Choroid plexus epithelial cell (primary cell): ENCODE measurements around the gene EPS8L2.

Experiments used
- DNase-seq: peaks from one replicate; pipeline ENCODE4 v3.0.0-alpha.2; 2010; ENCODE audit warnings: low read depth
- H3K4me3 ChIP-seq: 2 replicates; pipeline ENCODE4 v1.5.1; 2011; ENCODE audit warnings: low read depth, mild to moderate bottlenecking, control low read depth, low read length, moderate library complexity
- CTCF ChIP-seq: conservative IDR thresholded peaks from 2 replicates; pipeline ENCODE4 v1.5.1; 2011; ENCODE audit warnings: low read depth, mild to moderate bottlenecking, control low read depth, inconsistent platforms, low read length, moderate library complexity

EPS8L2 gene

DNA sequence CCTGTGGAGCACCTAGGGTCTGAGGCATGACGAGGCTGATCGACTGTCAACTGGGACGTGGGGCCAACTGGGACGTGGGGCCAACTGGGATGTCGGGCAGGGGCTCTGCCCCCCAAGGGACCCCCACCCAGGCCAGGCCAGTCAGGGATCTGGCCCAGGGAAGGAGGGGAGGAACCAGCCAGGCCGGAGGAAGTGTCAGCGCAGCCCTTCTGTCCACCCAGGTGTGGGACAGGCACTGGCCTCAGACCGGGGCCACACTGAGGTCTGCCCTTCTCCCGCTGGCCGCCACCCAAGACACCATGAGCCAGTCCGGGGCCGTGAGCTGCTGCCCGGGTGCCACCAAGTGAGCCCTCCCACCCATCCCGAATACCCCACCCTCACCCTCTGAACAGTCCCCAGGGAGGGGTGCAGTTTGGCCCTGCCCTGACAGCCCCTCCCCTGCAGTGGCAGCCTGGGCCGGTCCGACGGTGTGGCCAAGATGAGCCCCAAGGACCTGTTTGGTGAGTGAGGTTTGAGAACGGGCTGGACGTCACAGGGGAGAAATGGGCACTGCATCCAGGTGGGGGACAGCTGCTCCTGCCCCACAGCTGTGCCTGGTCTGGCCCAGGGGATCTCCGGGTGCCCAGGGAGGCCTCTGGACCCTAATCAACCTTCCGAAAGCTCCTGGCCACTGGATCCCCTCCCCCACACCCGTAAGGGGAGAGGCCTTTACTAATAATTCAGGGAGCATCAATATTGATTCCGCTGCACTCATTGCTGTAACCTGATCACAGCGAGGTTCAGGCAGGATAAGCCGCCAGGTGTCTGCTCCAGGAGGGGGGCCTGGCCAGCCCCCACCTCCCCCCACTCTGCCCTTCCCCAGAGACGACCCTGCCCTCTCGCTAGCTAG is 3.3 kb downstream of the EPS8L2 start:
- no peak for TF ChIP-seq CTCF
- no peak overlapping the region for H3K4me3 ChIP-seq
- no peak for DNase-seq

GRCh38 chr11:714436-714835 is 8.4 kb downstream of the EPS8L2 start:
- TF ChIP-seq CTCF: no peak
- H3K4me3 ChIP-seq: no peak overlapping the region
- no peak for DNase-seq

DNA sequence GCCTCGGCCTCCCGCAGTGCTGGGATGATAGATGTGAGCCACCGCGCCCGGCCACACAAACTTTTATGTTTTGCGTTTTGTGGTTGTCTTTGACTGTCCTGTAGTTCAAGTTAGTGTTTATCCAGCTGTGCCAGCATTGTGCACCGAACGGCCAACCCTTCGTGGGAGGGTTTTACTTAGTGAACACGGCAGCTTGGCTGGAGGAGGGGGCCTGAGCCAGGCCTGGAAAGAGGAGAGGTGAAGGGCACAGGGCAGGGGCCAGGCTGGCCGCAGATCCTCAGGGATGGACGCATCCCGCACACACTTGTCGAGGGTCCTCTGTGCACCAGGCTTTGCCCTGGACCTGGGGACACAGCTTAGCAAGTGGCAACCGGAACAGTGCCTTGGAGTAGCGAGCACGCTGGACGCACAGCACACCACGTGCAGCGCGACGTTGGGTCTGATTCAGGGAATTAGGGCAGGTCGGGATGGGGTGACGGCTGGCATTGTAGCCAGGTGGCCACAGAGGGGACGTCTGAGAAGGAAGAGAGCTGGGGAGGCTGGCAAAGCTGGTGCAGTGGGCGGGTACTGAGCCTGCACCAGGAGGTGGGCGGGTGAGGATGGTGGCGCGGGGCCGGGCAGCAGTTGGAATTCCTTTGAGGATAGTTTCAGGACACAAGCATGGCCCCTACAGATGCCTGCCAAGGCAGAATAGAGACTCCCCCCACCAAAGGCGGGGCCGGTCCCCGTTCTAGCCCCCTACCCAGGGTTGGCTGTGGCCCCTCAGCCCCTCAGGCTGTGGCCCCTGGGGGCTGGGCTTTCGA is 13.4 kb downstream of the EPS8L2 start:
- H3K4me3 ChIP-seq: no peak overlapping the region
- no peak for DNase-seq
- TF ChIP-seq CTCF: no peak

- DNase-seq: no peak
- no peak overlapping the region for H3K4me3 ChIP-seq
- no peak for TF ChIP-seq CTCF
Measured at GRCh38 chr11:720017-720641, 14.1 kb downstream of the EPS8L2 start.

DNA sequence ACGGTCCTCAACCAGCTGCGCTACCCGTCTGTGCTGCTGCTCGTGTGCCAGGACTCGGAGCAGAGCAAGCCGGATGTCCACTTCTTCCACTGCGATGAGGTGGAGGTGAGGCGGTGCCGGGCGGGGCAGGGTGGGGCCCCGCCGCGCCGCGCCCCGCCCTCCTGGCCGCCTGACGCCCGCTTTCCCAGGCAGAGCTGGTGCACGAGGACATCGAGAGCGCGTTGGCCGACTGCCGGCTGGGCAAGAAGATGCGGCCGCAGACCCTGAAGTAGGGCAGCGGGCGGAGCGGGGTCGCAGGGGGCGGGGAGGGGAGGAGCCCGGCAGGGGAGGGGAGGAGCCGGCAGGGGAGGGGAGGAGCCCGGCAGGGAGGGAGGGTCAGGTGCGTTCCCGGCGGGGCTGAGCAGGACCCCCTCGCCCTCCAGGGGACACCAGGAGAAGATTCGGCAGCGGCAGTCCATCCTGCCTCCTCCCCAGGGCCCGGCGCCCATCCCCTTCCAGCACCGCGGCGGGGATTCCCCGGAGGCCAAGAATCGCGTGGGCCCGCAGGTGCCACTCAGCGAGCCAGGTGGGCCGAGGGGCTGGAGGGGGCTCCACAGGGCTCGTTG is 14.7 kb downstream of the EPS8L2 start:
- TF ChIP-seq CTCF: no peak
- no peak for DNase-seq
- H3K4me3 ChIP-seq: no peak overlapping the region

DNA sequence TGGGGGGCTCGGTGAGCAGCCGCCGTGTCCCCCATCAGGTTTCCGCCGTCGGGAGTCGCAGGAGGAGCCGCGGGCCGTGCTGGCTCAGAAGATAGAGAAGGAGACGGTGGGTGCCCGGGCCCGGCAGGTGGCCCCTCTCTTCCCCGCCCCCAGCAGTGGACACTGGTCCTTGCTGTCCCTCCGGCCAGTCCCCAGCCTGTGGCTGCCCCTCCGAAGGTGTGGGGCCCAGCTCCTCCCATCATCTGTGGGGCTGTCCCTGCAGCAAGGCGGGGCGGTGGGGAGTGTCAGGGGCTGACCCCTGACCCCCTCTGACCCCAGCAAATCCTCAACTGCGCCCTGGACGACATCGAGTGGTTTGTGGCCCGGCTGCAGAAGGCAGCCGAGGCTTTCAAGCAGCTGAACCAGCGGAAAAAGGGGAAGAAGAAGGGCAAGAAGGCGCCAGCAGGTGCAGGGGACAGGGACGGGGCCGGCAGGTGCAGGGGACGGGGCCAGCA is 15.3 kb downstream of the EPS8L2 start:
- DNase-seq: no peak
- TF ChIP-seq CTCF: no peak
- no peak overlapping the region for H3K4me3 ChIP-seq
